ENCODE measurements around the gene OSBPL5. TPM values are rescaled to one million over a fixed set of nuclear protein-coding genes. Genes with fewer than 3 reads are reported as not detected.
"Not testable (repeated sequence)": the region's sequence is repeated elsewhere in the genome, so short reads cannot be mapped to it uniquely, and the experiment has no call there.

The OSBPL5 gene
- total RNA-seq, 1 experiment from 2014 or later, result 51.4 TPM

GRCh38 chr11:3120071-3120792 lies 44.9 kb downstream of the OSBPL5 start:
- Histone ChIP-seq H2AFZ (ENCODE audit: low read length) (no peak overlapping the region), H3K9me3 (ENCODE audit: low read length) (peaks cover 3% of the 10 kb centered on the region; the same call in 1 of the 2 replicates), H3K36me3 (ENCODE audit: low read depth, low read length) (peaks cover 56% of the 10 kb centered on the region), H4K20me1 (ENCODE audit: low read length) (no peaks in the 10 kb centered on the region), H3K27me3 (ENCODE audit: low read length) (no peaks in the 10 kb centered on the region), H3K4me3 (ENCODE audit: low read length) (no peak overlapping the region), H3K9me2 (replicated peaks; ENCODE audit: low read length) (no peaks in the 10 kb centered on the region), H3K9ac (ENCODE audit: low read length) (no peak overlapping the region), H3K79me2 (ENCODE audit: low read length) (peaks cover 25% of the 10 kb centered on the region), H3K4me2 (ENCODE audit: low read length) (no peak overlapping the region), H3K4me1 (ENCODE audit: insufficient read depth, low read length) (peaks cover 17% of the 10 kb centered on the region), H3F3A (ENCODE audit: low read length, unreplicated experiment) (no peaks in the 10 kb centered on the region), H3K27ac (ENCODE audit: low read length) (no peak overlapping the region)
- ChIA-PET POLR2A (ENCODE audit: unreplicated experiment) (interaction anchor here (0.6 kb wide), 1 partner anchor 49 kb away, joined by 7 read pairs; no protein-coding TSS in a partner anchor), CTCF (no interaction called here)
- intact Hi-C loops (cut with micrococcal nuclease), result no loop called here
- BruUV-seq (replicated peaks), result no TSS peak
- DNase-seq (no peak), ATAC-seq (no peak)
- TF ChIP-seq EZH2 (IDR thresholded peaks at IDR 0.05; ENCODE audit: low read length, unreplicated experiment) (no peak), EZH2phosphoT487 (IDR thresholded peaks at IDR 0.05; ENCODE audit: borderline replicate concordance, low read length) (no peak), CTCF (conservative IDR thresholded peaks at IDR 0.05; ENCODE audit: low read depth, low read length) (no peak)

GRCh38 chr11:3119141-3119821 lies 45.8 kb downstream of the OSBPL5 start:
- H3K4me2 ChIP-seq (ENCODE audit: low read length), result no peak overlapping the region
- no peaks in the 10 kb centered on the region for H3F3A ChIP-seq (ENCODE audit: low read length, unreplicated experiment)
- POLR2A ChIA-PET (ENCODE audit: unreplicated experiment), result no interaction called here
- intact Hi-C loops (cut with micrococcal nuclease), result no loop called here
- DNase-seq (no peak), ATAC-seq (no peak)
- H3K9me2 ChIP-seq (replicated peaks; ENCODE audit: low read length), result no peaks in the 10 kb centered on the region
- no peaks in the 10 kb centered on the region for H3K27me3 ChIP-seq (ENCODE audit: low read length)
- H3K27ac ChIP-seq (ENCODE audit: low read length), result no peak overlapping the region
- peaks cover 9% of the 10 kb centered on the region for H3K4me1 ChIP-seq (ENCODE audit: insufficient read depth, low read length)
- CTCF ChIA-PET, result no interaction called here
- H2AFZ ChIP-seq (ENCODE audit: low read length), result no peak overlapping the region
- BruUV-seq (replicated peaks), result no TSS peak
- H3K4me3 ChIP-seq (ENCODE audit: low read length), result no peak overlapping the region
- H4K20me1 ChIP-seq (ENCODE audit: low read length), result no peaks in the 10 kb centered on the region
- peaks cover 63% of the 10 kb centered on the region for H3K36me3 ChIP-seq (ENCODE audit: low read depth, low read length)
- no peak overlapping the region for H3K9ac ChIP-seq (ENCODE audit: low read length)
- H3K79me2 ChIP-seq (ENCODE audit: low read length), result peaks cover 18% of the 10 kb centered on the region
- TF ChIP-seq EZH2 (IDR thresholded peaks at IDR 0.05; ENCODE audit: low read length, unreplicated experiment) (no peak), CTCF (conservative IDR thresholded peaks at IDR 0.05; ENCODE audit: low read depth, low read length) (no peak), EZH2phosphoT487 (IDR thresholded peaks at IDR 0.05; ENCODE audit: borderline replicate concordance, low read length) (no peak)
- peaks cover 7% of the 10 kb centered on the region; the same call in 1 of the 2 replicates for H3K9me3 ChIP-seq (ENCODE audit: low read length)

GRCh38 chr11:3115321-3115720 lies 49.8 kb downstream of the OSBPL5 start:
- Histone ChIP-seq H3K79me2 (ENCODE audit: low read length) (no peaks in the 10 kb centered on the region), H3K27ac (ENCODE audit: low read length) (no peak overlapping the region), H3K9ac (ENCODE audit: low read length) (no peak overlapping the region), H3F3A (ENCODE audit: low read length, unreplicated experiment) (no peaks in the 10 kb centered on the region), H3K27me3 (ENCODE audit: low read length) (no peaks in the 10 kb centered on the region), H3K4me1 (ENCODE audit: insufficient read depth, low read length) (no peaks in the 10 kb centered on the region), H3K9me2 (replicated peaks; ENCODE audit: low read length) (no peaks in the 10 kb centered on the region), H3K36me3 (ENCODE audit: low read depth, low read length) (peaks cover 67% of the 10 kb centered on the region), H3K9me3 (ENCODE audit: low read length) (peaks cover 7% of the 10 kb centered on the region; the same call in 1 of the 2 replicates), H3K4me2 (ENCODE audit: low read length) (no peak overlapping the region), H2AFZ (ENCODE audit: low read length) (no peak overlapping the region), H4K20me1 (ENCODE audit: low read length) (no peaks in the 10 kb centered on the region), H3K4me3 (ENCODE audit: low read length) (no peak overlapping the region)
- intact Hi-C loops (cut with micrococcal nuclease), result no loop called here
- ATAC-seq (no peak), DNase-seq (no peak)
- POLR2A ChIA-PET (ENCODE audit: unreplicated experiment), result no interaction called here
- CTCF ChIA-PET, result no interaction called here
- TF ChIP-seq CTCF (conservative IDR thresholded peaks at IDR 0.05; ENCODE audit: low read depth, low read length) (no peak), EZH2 (IDR thresholded peaks at IDR 0.05; ENCODE audit: low read length, unreplicated experiment) (no peak), EZH2phosphoT487 (IDR thresholded peaks at IDR 0.05; ENCODE audit: borderline replicate concordance, low read length) (no peak)
- BruUV-seq (replicated peaks), result no TSS peak

GRCh38 chr11:3113661-3114060 lies 51.4 kb downstream of the OSBPL5 start:
- H3K36me3 ChIP-seq (ENCODE audit: low read depth, low read length), result peaks cover 51% of the 10 kb centered on the region
- BruUV-seq (replicated peaks); CTCF ChIA-PET; POLR2A ChIA-PET (ENCODE audit: unreplicated experiment); H2AFZ ChIP-seq (ENCODE audit: low read length); H3K9me2 ChIP-seq (replicated peaks; ENCODE audit: low read length); H3K4me3 ChIP-seq (ENCODE audit: low read length); H3K27me3 ChIP-seq (ENCODE audit: low read length); H3K9me3 ChIP-seq (ENCODE audit: low read length); ATAC-seq; H3K27ac ChIP-seq (ENCODE audit: low read length); H3F3A ChIP-seq (ENCODE audit: low read length, unreplicated experiment); H3K79me2 ChIP-seq (ENCODE audit: low read length); H3K9ac ChIP-seq (ENCODE audit: low read length); H3K4me1 ChIP-seq (ENCODE audit: insufficient read depth, low read length); H3K4me2 ChIP-seq (ENCODE audit: low read length); DNase-seq; H4K20me1 ChIP-seq (ENCODE audit: low read length): not testable (repeated sequence)
- intact Hi-C loops (cut with micrococcal nuclease), result loop anchor here (5.0 kb wide), 1 partner anchor 104 kb away; the partner anchor contains the start of gene MRGPRG
